ENCODE measurements around the gene TENM3.

TENM3 gene

GRCh38 chr4:182700362-182701160 lies 457.4 kb downstream of the TENM3 start (continued):
- TF ChIP-seq ZSCAN5A (tag by site-specific recombination; IDR thresholded peaks at IDR 0.05) (no peak), ZNF501 (tag by site-specific recombination; IDR thresholded peaks at IDR 0.05) (no peak), TCF7L2 (IDR thresholded peaks at IDR 0.05; ENCODE audit: borderline replicate concordance, low read depth, low read length) (no peak), ZNF121 (tag by site-specific recombination; IDR thresholded peaks at IDR 0.05) (no peak), AEBP2 (tag by site-specific recombination; IDR thresholded peaks at IDR 0.05; ENCODE audit: borderline replicate concordance) (no peak)

- H3K4me1 ChIP-seq (ENCODE audit: control insufficient read depth, insufficient read depth, low read length) = no peaks in the 10 kb centered on the region
- no peak overlapping the region for H3K4me3 ChIP-seq (ENCODE audit: low read depth, low read length)
- H3K27ac ChIP-seq (ENCODE audit: extremely low read depth, low read depth, low read length) = no peak overlapping the region
- ChIA-PET CTCF (no interaction called here), POLR2A (no interaction called here)
- no peaks in the 10 kb centered on the region for H3K9me3 ChIP-seq (ENCODE audit: control insufficient read depth, insufficient read depth, low read depth, low read length)
- no peak for TF ChIP-seq ZBTB44 (tag by site-specific recombination; IDR thresholded peaks at IDR 0.05)
- TF ChIP-seq OSR2 (tag by site-specific recombination; IDR thresholded peaks at IDR 0.05) = no peak
- TF ChIP-seq ZNF639 (tag by site-specific recombination; IDR thresholded peaks at IDR 0.05) = no peak
- no peak for TF ChIP-seq GLIS1 (tag by site-specific recombination; IDR thresholded peaks at IDR 0.05)
- TF ChIP-seq ZNF169 (tag by site-specific recombination; IDR thresholded peaks at IDR 0.05) = no peak
- TF ChIP-seq ZFP37 (tag by site-specific recombination; IDR thresholded peaks at IDR 0.05) = no peak
- TF ChIP-seq YY1 (tag by site-specific recombination; IDR thresholded peaks at IDR 0.05) = no peak
- TF ChIP-seq ZNF785 (tag by site-specific recombination; IDR thresholded peaks at IDR 0.05) = no peak
- no peaks in the 10 kb centered on the region for H3K36me3 ChIP-seq (ENCODE audit: control insufficient read depth in 2 of 2, insufficient read depth in 1 of 2, low read length in 2 of 2)
These were observed 460.9 kb downstream of the TENM3 start for GRCh38 chr4:182704077-182704476.

- ChIA-PET CTCF (no interaction called here), POLR2A (no interaction called here)
- Histone ChIP-seq H3K27ac (ENCODE audit: extremely low read depth, low read depth, low read length) (no peak overlapping the region), H3K4me1 (ENCODE audit: control insufficient read depth, insufficient read depth, low read length) (no peaks in the 10 kb centered on the region), H3K4me3 (ENCODE audit: low read depth, low read length) (no peak overlapping the region), H3K9me3 (ENCODE audit: control insufficient read depth, insufficient read depth, low read depth, low read length) (no peaks in the 10 kb centered on the region), H3K36me3 (ENCODE audit: control insufficient read depth in 2 of 2, insufficient read depth in 1 of 2, low read length in 2 of 2) (no peaks in the 10 kb centered on the region)
- no peak for TF ChIP-seq ZNF266 (tag by site-specific recombination; IDR thresholded peaks at IDR 0.05; ENCODE audit: low read depth)
- TF ChIP-seq ZNF366 (tag by site-specific recombination; conservative IDR thresholded peaks at IDR 0.05) = no peak
- no peak for TF ChIP-seq CTCF (tag by site-specific recombination; IDR thresholded peaks at IDR 0.05)
- TF ChIP-seq ZBTB48 (tag by site-specific recombination; IDR thresholded peaks at IDR 0.05) = no peak
- TF ChIP-seq ZSCAN30 (tag by site-specific recombination; IDR thresholded peaks at IDR 0.05) = no peak
- TF ChIP-seq ZNF76 (tag by site-specific recombination; IDR thresholded peaks at IDR 0.05; ENCODE audit: borderline replicate concordance, low read depth) = no peak
- no peak for TF ChIP-seq ZSCAN4 (tag by site-specific recombination; IDR thresholded peaks at IDR 0.05)
- TF ChIP-seq ZNF157 (tag by site-specific recombination; IDR thresholded peaks at IDR 0.05) = no peak
- no peak for TF ChIP-seq ZNF768 (tag by site-specific recombination; IDR thresholded peaks at IDR 0.05)
- no peak for TF ChIP-seq ZNF449 (tag by site-specific recombination; IDR thresholded peaks at IDR 0.05)
These were observed 461.7 kb downstream of the TENM3 start for GRCh38 chr4:182704948-182705347.
